ENCODE data around the gene KRTAP10-2.
A peak's percentile ranks its signal among the peaks of the same experiment; 100 is the strongest.

DNA sequence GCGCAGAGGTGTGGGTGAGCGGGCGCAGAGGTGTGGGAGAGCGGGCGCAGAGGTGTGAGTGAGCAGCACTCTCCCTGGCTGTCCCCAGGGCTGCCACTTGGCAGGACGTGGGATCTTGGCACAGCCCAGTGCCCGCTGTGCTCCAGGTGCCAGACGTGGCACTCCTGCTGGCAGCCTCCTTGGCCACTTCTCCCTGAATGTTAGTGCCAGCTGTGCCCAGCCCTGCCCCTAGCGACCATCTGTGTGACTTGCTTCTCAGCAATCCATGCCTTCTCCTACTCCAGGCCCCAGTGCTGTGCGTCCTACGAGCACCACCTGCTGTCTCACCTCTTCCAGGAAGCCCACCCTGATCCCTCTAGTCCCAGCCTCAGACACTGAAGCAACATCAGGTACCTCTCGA is 41.8 kb downstream of the KRTAP10-2 start:
- TF ChIP-seq, protein P1, sequence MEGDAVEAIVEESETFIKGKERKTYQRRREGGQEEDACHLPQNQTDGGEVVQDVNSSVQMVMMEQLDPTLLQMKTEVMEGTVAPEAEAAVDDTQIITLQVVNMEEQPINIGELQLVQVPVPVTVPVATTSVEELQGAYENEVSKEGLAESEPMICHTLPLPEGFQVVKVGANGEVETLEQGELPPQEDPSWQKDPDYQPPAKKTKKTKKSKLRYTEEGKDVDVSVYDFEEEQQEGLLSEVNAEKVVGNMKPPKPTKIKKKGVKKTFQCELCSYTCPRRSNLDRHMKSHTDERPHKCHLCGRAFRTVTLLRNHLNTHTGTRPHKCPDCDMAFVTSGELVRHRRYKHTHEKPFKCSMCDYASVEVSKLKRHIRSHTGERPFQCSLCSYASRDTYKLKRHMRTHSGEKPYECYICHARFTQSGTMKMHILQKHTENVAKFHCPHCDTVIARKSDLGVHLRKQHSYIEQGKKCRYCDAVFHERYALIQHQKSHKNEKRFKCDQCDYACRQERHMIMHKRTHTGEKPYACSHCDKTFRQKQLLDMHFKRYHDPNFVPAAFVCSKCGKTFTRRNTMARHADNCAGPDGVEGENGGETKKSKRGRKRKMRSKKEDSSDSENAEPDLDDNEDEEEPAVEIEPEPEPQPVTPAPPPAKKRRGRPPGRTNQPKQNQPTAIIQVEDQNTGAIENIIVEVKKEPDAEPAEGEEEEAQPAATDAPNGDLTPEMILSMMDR (conservative IDR thresholded peaks at IDR 0.05; ENCODE audit: low read length), result peak; percentile 42; the same call in 1 of the 2 replicates
- TF ChIP-seq EZH2phosphoT487 (IDR thresholded peaks at IDR 0.05; ENCODE audit: borderline replicate concordance, low read depth, low read length), result no peak
